ENCODE measurements around the gene CCDC9. TPM values are rescaled to one million over a fixed set of nuclear protein-coding genes. Genes with fewer than 3 reads are reported as not detected.

The CCDC9 gene
- total RNA-seq, 1 experiment from 2014 or later = 36.9 TPM

DNA sequence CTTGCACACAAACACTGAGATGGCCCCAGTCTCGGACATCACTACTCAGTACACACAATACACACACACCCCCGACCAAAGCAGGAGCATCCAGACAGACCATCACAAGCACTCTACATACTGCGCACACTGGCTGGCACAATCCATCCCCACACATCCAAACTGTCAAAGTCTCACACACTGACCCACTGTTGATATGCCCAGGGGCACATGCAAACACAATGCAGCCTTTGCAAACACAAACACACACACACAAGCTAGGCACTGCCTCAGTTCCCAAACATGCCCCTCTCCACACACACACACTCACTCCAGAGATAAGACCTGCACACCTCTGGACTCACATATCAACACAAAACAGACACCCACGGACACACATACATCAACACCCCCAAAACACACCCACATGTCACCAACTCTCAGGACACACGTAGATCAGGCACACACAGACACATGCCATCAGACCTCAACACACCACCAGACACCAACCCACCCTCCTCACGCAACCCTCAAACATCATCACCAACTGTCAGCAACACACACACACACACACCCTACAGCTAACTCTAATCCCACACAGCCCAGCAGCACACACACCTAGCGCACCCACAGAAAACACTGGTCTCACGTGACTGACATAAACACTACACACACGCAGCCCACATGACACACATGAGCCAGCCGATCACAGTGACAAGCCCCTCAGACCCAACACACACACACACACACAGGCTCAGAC, 27.2 kb upstream of the CCDC9 start:
- peaks cover 4% of the 10 kb centered on the region for H4K20me1 ChIP-seq (ENCODE audit: control insufficient read depth, insufficient read depth, insufficient read length)
- no peak overlapping the region for H3K23ac ChIP-seq (ENCODE audit: insufficient read length, low read depth, low read length)
- no peaks in the 10 kb centered on the region for H3K9me3 ChIP-seq (ENCODE audit: control insufficient read depth, low read depth, low read length)
- no peak overlapping the region for H4K5ac ChIP-seq (ENCODE audit: insufficient read length, low read depth, low read length)
- no peak overlapping the region for H2BK5ac ChIP-seq (ENCODE audit: insufficient read length, low read length)
- peak overlapping the region; percentile 88 for H3K4me2 ChIP-seq (ENCODE audit: insufficient read depth, insufficient read length, low read length)
- H3K23me2 ChIP-seq (ENCODE audit: insufficient read length, low read depth, low read length, poor library complexity, severe bottlenecking) = peaks cover 30% of the 10 kb centered on the region
- peaks cover 2% of the 10 kb centered on the region; the same call in 1 of the 2 replicates for H3K79me2 ChIP-seq (ENCODE audit: insufficient read depth, low read length)
- Mint-ChIP-seq H3K27ac (no peak overlapping the region), H3K4me3 (no peak overlapping the region), H3K9me3 (no peaks in the 10 kb centered on the region; a peak in 2 of 5 replicates), H3K36me3 (ENCODE audit: insufficient read depth in 1 of 3, low read depth in 3 of 3) (peaks cover 0 to 7% (median 6%) of the 10 kb centered on the region in 3 experiments; a peak in 5 of 7 replicates), H3K27me3 (ENCODE audit: low read depth) (no peaks in the 10 kb centered on the region), H3K4me1 (peaks cover 25 to 26% of the 10 kb centered on the region in 2 experiments)
- no peak for DNase-seq
- H2BK20ac ChIP-seq (ENCODE audit: low read depth, low read length, poor library complexity, severe bottlenecking) = no peak overlapping the region
- peak overlapping the region; percentile 3 for H3K9ac ChIP-seq (ENCODE audit: extremely low read depth, insufficient read length, low read length)
- H2AFZ ChIP-seq (ENCODE audit: low read length) = no peak overlapping the region
- H4K8ac ChIP-seq (replicated peaks; ENCODE audit: insufficient read length, low read depth, low read length) = no peak overlapping the region
- H3K14ac ChIP-seq (ENCODE audit: insufficient read depth, low read length) = peak overlapping the region; percentile 83; the same call in 1 of the 2 replicates
- H3K4ac ChIP-seq (ENCODE audit: low read depth, low read length) = no peak overlapping the region
- H2BK15ac ChIP-seq (ENCODE audit: low read depth, low read length) = no peak overlapping the region
- WGBS (ENCODE audit: extremely low coverage, insufficient read length, low lambda C conversion rate) = no CpG with 5 or more reads among the region's 10 CpGs
- H3K18ac ChIP-seq (ENCODE audit: insufficient read length, low read depth, low read length) = no peak overlapping the region
- H3K56ac ChIP-seq (ENCODE audit: insufficient read length, low read depth, low read length) = no peak overlapping the region
- no peaks in the 10 kb centered on the region for H3K27me3 ChIP-seq (ENCODE audit: insufficient read depth, low read length)
- H2AK5ac ChIP-seq (ENCODE audit: insufficient read length, low read length) = no peak overlapping the region
- no peak overlapping the region for H2BK120ac ChIP-seq (ENCODE audit: low read depth, low read length, poor library complexity, severe bottlenecking)
- no peak overlapping the region for H3K27ac ChIP-seq (ENCODE audit: insufficient read length, low read depth, low read length)
- TF ChIP-seq, protein P1, sequence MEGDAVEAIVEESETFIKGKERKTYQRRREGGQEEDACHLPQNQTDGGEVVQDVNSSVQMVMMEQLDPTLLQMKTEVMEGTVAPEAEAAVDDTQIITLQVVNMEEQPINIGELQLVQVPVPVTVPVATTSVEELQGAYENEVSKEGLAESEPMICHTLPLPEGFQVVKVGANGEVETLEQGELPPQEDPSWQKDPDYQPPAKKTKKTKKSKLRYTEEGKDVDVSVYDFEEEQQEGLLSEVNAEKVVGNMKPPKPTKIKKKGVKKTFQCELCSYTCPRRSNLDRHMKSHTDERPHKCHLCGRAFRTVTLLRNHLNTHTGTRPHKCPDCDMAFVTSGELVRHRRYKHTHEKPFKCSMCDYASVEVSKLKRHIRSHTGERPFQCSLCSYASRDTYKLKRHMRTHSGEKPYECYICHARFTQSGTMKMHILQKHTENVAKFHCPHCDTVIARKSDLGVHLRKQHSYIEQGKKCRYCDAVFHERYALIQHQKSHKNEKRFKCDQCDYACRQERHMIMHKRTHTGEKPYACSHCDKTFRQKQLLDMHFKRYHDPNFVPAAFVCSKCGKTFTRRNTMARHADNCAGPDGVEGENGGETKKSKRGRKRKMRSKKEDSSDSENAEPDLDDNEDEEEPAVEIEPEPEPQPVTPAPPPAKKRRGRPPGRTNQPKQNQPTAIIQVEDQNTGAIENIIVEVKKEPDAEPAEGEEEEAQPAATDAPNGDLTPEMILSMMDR (conservative IDR thresholded peaks at IDR 0.05) = no peak
- no peak overlapping the region for H3T11ph ChIP-seq (ENCODE audit: low read length)
- H2BK12ac ChIP-seq (ENCODE audit: insufficient read length, low read depth, low read length) = no peak overlapping the region
- no peaks in the 10 kb centered on the region for H3K79me1 ChIP-seq (ENCODE audit: insufficient read depth, low read depth, low read length, poor library complexity, severe bottlenecking)
- H4K91ac ChIP-seq (ENCODE audit: insufficient read length, low read depth, low read length) = no peak overlapping the region
- peaks cover 7% of the 10 kb centered on the region; the same call in 1 of the 2 replicates for H3K4me1 ChIP-seq (ENCODE audit: insufficient read depth, low read length)

Data from H9 (cell line).